Epithelial cell of esophagus (primary cell): ENCODE data around the gene NOSTRIN.
A peak's percentile ranks its signal among the peaks of the same experiment; 100 is the strongest.

Source experiments
- DNase-seq: peaks from one replicate; pipeline ENCODE4 v3.0.0; 2010; ENCODE audit warnings: low read depth
- H3K4me3 ChIP-seq: 2 replicates; pipeline ENCODE4 v1.5.1; 2011; ENCODE audit warnings: mild to moderate bottlenecking, low read length, control low read depth
- CTCF ChIP-seq: IDR thresholded peaks from 2 replicates; pipeline ENCODE4 v1.5.1; 2011; ENCODE audit warnings: low read depth, mild to moderate bottlenecking, low read length, control low read depth, inconsistent platforms; ENCODE audit not compliant: insufficient read depth; ENCODE audit errors: missing control alignments

NOSTRIN gene

GRCh38 chr2:168780669-168781071 lies 21.8 kb upstream of the NOSTRIN start:
- DNase-seq: peak; percentile 50
- TF ChIP-seq CTCF: no peak
- no peak overlapping the region for H3K4me3 ChIP-seq

GRCh38 chr2:168781191-168781817 lies 21.1 kb upstream of the NOSTRIN start:
- no peak overlapping the region for H3K4me3 ChIP-seq
- TF ChIP-seq CTCF: no peak
- DNase-seq: no peak

- no peak for TF ChIP-seq CTCF
- no peak overlapping the region for H3K4me3 ChIP-seq
- no peak for DNase-seq
Observed at GRCh38 chr2:168782271-168782670, 20.2 kb upstream of the NOSTRIN start.

GRCh38 chr2:168784993-168785392 lies 17.4 kb upstream of the NOSTRIN start:
- no peak for DNase-seq
- TF ChIP-seq CTCF: no peak
- H3K4me3 ChIP-seq: no peak overlapping the region

- no peak overlapping the region for H3K4me3 ChIP-seq
- no peak for DNase-seq
- no peak for TF ChIP-seq CTCF
Observed at GRCh38 chr2:168787098-168787781, 15.2 kb upstream of the NOSTRIN start.

GRCh38 chr2:168787782-168788376 lies 14.6 kb upstream of the NOSTRIN start:
- TF ChIP-seq CTCF: no peak
- no peak overlapping the region for H3K4me3 ChIP-seq
- DNase-seq: no peak
